BJ (cell line): ENCODE data around the gene OLFML3. TPM values are rescaled to one million over a fixed set of nuclear protein-coding genes. Genes with fewer than 3 reads are reported as not detected.

Experiments used
- CTCF ChIA-PET: fragments of 350-600 bp; formaldehyde crosslinking; extraction: SDS; loops from one replicate; lab custom pipeline; 2021; ENCODE audit warnings: antibody characterized with exemption, inconsistent platforms; lab: Yijun Ruan, JAX
- POLR2A ChIA-PET: fragments of 300-600 bp; sonication (Branson Sonifier 250); formaldehyde crosslinking; extraction: SDS; loops from one replicate; lab custom pipeline; 2021; ENCODE audit warnings: antibody characterized with exemption; lab: Charles Lee
- DNase-seq: peaks from one replicate; pipeline ENCODE4 v3.0.0-alpha.2; 2011; ENCODE audit warnings: low read depth
- H3K27me3 ChIP-seq: 2 replicates; pipeline ENCODE4 v1.6.0; 2011; ENCODE audit warnings: low read length; ENCODE audit not compliant: control insufficient read depth, insufficient read depth
- H3K36me3 ChIP-seq: 2 replicates; pipeline ENCODE4 v1.5.1; 2011; ENCODE audit warnings: low read length; ENCODE audit not compliant: control insufficient read depth, insufficient read depth
- H3K4me3 ChIP-seq: 2 replicates; pipeline ENCODE4 v1.5.1; 2011; ENCODE audit warnings: low read depth, mild to moderate bottlenecking, control low read depth, low read length
- polyA plus RNA-seq: library from polyadenylated mRNA; depleted of rRNA; stranded (reverse); fragments of >200 nt; gene quantifications from 2 replicates; pipeline ENCODE4 v1.2.3, GENCODE V29; 2011
- TF ChIP-seq, protein P1 (sequence below): IDR thresholded peaks from 2 replicates; pipeline ENCODE4 v1.5.1; 2011; ENCODE audit warnings: low read depth, mild to moderate bottlenecking, control low read depth, inconsistent platforms, low read length, moderate library complexity; ENCODE audit not compliant: insufficient read depth

Gene OLFML3
- polyA plus RNA-seq, 1 experiment = 76.8 TPM

- Histone ChIP-seq H3K36me3 (no peaks in the 10 kb centered on the region; the same call in 1 of the 2 replicates), H3K27me3 (no peaks in the 10 kb centered on the region), H3K4me3 (no peak overlapping the region)
- CTCF ChIA-PET = interaction anchor here (2.0 kb wide), 1 partner anchor 30 kb away, joined by 5 read pairs; the partner anchor contains the start of gene AP4B1
- no peak for DNase-seq
- TF ChIP-seq, protein P1, sequence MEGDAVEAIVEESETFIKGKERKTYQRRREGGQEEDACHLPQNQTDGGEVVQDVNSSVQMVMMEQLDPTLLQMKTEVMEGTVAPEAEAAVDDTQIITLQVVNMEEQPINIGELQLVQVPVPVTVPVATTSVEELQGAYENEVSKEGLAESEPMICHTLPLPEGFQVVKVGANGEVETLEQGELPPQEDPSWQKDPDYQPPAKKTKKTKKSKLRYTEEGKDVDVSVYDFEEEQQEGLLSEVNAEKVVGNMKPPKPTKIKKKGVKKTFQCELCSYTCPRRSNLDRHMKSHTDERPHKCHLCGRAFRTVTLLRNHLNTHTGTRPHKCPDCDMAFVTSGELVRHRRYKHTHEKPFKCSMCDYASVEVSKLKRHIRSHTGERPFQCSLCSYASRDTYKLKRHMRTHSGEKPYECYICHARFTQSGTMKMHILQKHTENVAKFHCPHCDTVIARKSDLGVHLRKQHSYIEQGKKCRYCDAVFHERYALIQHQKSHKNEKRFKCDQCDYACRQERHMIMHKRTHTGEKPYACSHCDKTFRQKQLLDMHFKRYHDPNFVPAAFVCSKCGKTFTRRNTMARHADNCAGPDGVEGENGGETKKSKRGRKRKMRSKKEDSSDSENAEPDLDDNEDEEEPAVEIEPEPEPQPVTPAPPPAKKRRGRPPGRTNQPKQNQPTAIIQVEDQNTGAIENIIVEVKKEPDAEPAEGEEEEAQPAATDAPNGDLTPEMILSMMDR = no peak
- POLR2A ChIA-PET = no interaction called here
Measured at GRCh38 chr1:113934006-113934405, 45.3 kb upstream of the OLFML3 start.

GRCh38 chr1:113934511-113935055, 44.7 kb upstream of the OLFML3 start:
- DNase-seq = no peak
- ChIA-PET CTCF (interaction anchor here (0.6 to 2.0 kb wide), 2 partner anchors 31 to 516 kb away, joined by 4 to 5 read pairs; partner anchors contain the start of gene AP4B1), POLR2A (no interaction called here)
- no peaks in the 10 kb centered on the region for H3K27me3 ChIP-seq
- no peaks in the 10 kb centered on the region; the same call in 1 of the 2 replicates for H3K36me3 ChIP-seq
- no peak overlapping the region for H3K4me3 ChIP-seq
- TF ChIP-seq, protein P1 = no peak

- TF ChIP-seq, protein P1 = no peak
- ChIA-PET CTCF (interaction anchor here (1.0 kb wide), 1 partner anchor 11 kb away, joined by 4 read pairs; no protein-coding TSS in a partner anchor), POLR2A (no interaction called here)
- no peak for DNase-seq
- no peaks in the 10 kb centered on the region for H3K27me3 ChIP-seq
- H3K36me3 ChIP-seq = no peaks in the 10 kb centered on the region; the same call in 1 of the 2 replicates
- no peak overlapping the region for H3K4me3 ChIP-seq
Measured at GRCh38 chr1:113935176-113935575, 44.1 kb upstream of the OLFML3 start.

GRCh38 chr1:113935970-113936369, 43.3 kb upstream of the OLFML3 start:
- H3K27me3 ChIP-seq = no peaks in the 10 kb centered on the region
- CTCF ChIA-PET = interaction anchor here (1.0 to 1.3 kb wide), 2 partner anchors 10 to 20 kb away, joined by 3 to 4 read pairs; no protein-coding TSS in a partner anchor
- H3K4me3 ChIP-seq = no peak overlapping the region
- DNase-seq = no peak
- H3K36me3 ChIP-seq = no peaks in the 10 kb centered on the region; the same call in 1 of the 2 replicates
- TF ChIP-seq, protein P1 = no peak
- POLR2A ChIA-PET = no interaction called here

GRCh38 chr1:113937146-113937545, 42.1 kb upstream of the OLFML3 start:
- CTCF ChIA-PET = interaction anchor here (0.9 to 1.3 kb wide), 2 partner anchors 9 to 19 kb away, joined by 3 read pairs; no protein-coding TSS in a partner anchor
- DNase-seq = no peak
- H3K36me3 ChIP-seq = peaks cover 2% of the 10 kb centered on the region
- no peak overlapping the region for H3K4me3 ChIP-seq
- TF ChIP-seq, protein P1 = no peak
- no peaks in the 10 kb centered on the region for H3K27me3 ChIP-seq
- POLR2A ChIA-PET = no interaction called here
